Retina (tissue), 1 donor: Measurements from ENCODE around the gene TBC1D2.
A peak's percentile ranks its signal among the peaks of the same experiment; 100 is the strongest.
"Not testable (repeated sequence)": the region's sequence is repeated elsewhere in the genome, so short reads cannot be mapped to it uniquely, and the experiment has no call there.

ENCODE experiments used
- DNase-seq: peaks from one replicate; pipeline ENCODE4 v3.0.0-alpha.2; 2016

TBC1D2 gene

GRCh38 chr9:98255578-98256296, at the start of gene TBC1D2:
Gene TBC1D2, minus strand, starts transcription at chr9:98255649. Its CDS starts 108 bp downstream, at chr9:98255541.
- DNase-seq = peak; percentile 100

- no peak for DNase-seq
These were observed 48.9 kb upstream of the TBC1D2 start for GRCh38 chr9:98304381-98304780.

GRCh38 chr9:98303633-98304125, 48.2 kb upstream of the TBC1D2 start:
- no peak for DNase-seq

GRCh38 chr9:98302938-98303632, 47.6 kb upstream of the TBC1D2 start:
- no peak for DNase-seq

GRCh38 chr9:98302150-98302549, 46.7 kb upstream of the TBC1D2 start:
- no peak for DNase-seq

- DNase-seq = no peak
These were observed 45.2 kb upstream of the TBC1D2 start for GRCh38 chr9:98300611-98301010.

- DNase-seq = no peak
These were observed 43.0 kb upstream of the TBC1D2 start for GRCh38 chr9:98298476-98298875.

- no peak for DNase-seq
These were observed 40.4 kb upstream of the TBC1D2 start for GRCh38 chr9:98295824-98296223.

GRCh38 chr9:98291820-98292219, 36.4 kb upstream of the TBC1D2 start:
- DNase-seq = no peak

- no peak for DNase-seq
These were observed 35.0 kb upstream of the TBC1D2 start for GRCh38 chr9:98290411-98290810.

- no peak for DNase-seq
These were observed 34.3 kb upstream of the TBC1D2 start for GRCh38 chr9:98289614-98290201.

GRCh38 chr9:98288881-98289280, 33.4 kb upstream of the TBC1D2 start:
- DNase-seq = no peak

- no peak for DNase-seq
These were observed 31.9 kb upstream of the TBC1D2 start for GRCh38 chr9:98287384-98287783.

- DNase-seq = no peak
These were observed 30.0 kb upstream of the TBC1D2 start for GRCh38 chr9:98285446-98285845.

GRCh38 chr9:98284754-98285153, 29.3 kb upstream of the TBC1D2 start:
- DNase-seq = no peak

- not testable (repeated sequence) for DNase-seq
These were observed 27.7 kb upstream of the TBC1D2 start for GRCh38 chr9:98283143-98283542.

GRCh38 chr9:98281281-98281680, 25.8 kb upstream of the TBC1D2 start:
- no peak for DNase-seq

- DNase-seq = peak; percentile 64
These were observed 25.1 kb upstream of the TBC1D2 start for GRCh38 chr9:98280574-98280973.

GRCh38 chr9:98280162-98280561, 24.7 kb upstream of the TBC1D2 start:
- no peak for DNase-seq

GRCh38 chr9:98276907-98277469, 21.5 kb upstream of the TBC1D2 start:
- no peak for DNase-seq

GRCh38 chr9:98275159-98275558, 19.7 kb upstream of the TBC1D2 start:
- no peak for DNase-seq

- no peak for DNase-seq
These were observed 16.6 kb upstream of the TBC1D2 start for GRCh38 chr9:98272083-98272482.

- DNase-seq = no peak
These were observed 16.0 kb upstream of the TBC1D2 start for GRCh38 chr9:98271479-98271878.

GRCh38 chr9:98270284-98270683, 14.8 kb upstream of the TBC1D2 start:
- DNase-seq = not testable (repeated sequence)
